HFFc6 (cell line): Measurements from ENCODE around the gene LSM6. TPM values are rescaled to one million over a fixed set of nuclear protein-coding genes. Genes with fewer than 3 reads are reported as not detected.

ENCODE experiments used
- DNase-seq: peaks from one replicate; pipeline ENCODE4 v3.0.0-alpha.2; 2018
- H3K27ac Mint-ChIP-seq: 2 replicates; pipeline ENCODE4 v1.8.0; 2020; ENCODE audit warnings: mild to moderate bottlenecking, mixed read lengths
- H3K27me3 Mint-ChIP-seq: 2 replicates; pipeline ENCODE4 v1.8.0; 2021; ENCODE audit warnings: mild to moderate bottlenecking, moderate library complexity, mixed read lengths; ENCODE audit not compliant: insufficient read depth
- H3K36me3 Mint-ChIP-seq: 2 replicates; pipeline ENCODE4 v1.8.0; 2021; ENCODE audit warnings: low read depth, mixed read lengths
- H3K4me1 Mint-ChIP-seq: 2 replicates; pipeline ENCODE4 v1.8.0; 2020; ENCODE audit warnings: low read depth, mixed read lengths
- H3K4me3 Mint-ChIP-seq: 2 replicates; pipeline ENCODE4 v1.8.0; 2020; ENCODE audit warnings: mild to moderate bottlenecking, moderate library complexity, mixed read lengths
- H3K9me3 Mint-ChIP-seq: 2 replicates; pipeline ENCODE4 v1.8.0; 2020; ENCODE audit warnings: mild to moderate bottlenecking, mixed read lengths
- CTCF ChIP-seq: fragments of 200-600 bp; sonication (generic); IDR thresholded peaks from 2 replicates; pipeline ENCODE4 v1.5.0; 2021; ENCODE audit warnings: antibody characterized with exemption, mild to moderate bottlenecking
- total RNA-seq, 6 experiments: library from RNA; stranded (reverse); fragmentation: NEBNext Ultra II Directional; extraction: Animal tissue kit (Norgen Biotek cat#: 25700); gene quantifications; 2 replicates in 1 of 6; 3 replicates in 5 of 6; pipeline ENCODE4 v1.2.3, GENCODE V29; 2021

Gene LSM6
- total RNA-seq, 6 experiments from 2014 or later = 18.8 to 27.9 (median 21.7) TPM

- peaks cover 6% of the 10 kb centered on the region; the same call in 1 of the 2 replicates for H3K36me3 Mint-ChIP-seq
- no peak overlapping the region for H3K4me3 Mint-ChIP-seq
- no peak for DNase-seq
- no peak for TF ChIP-seq CTCF
- H3K9me3 Mint-ChIP-seq = peaks cover 7% of the 10 kb centered on the region
- H3K4me1 Mint-ChIP-seq = no peaks in the 10 kb centered on the region
- peaks cover 1% of the 10 kb centered on the region for H3K27me3 Mint-ChIP-seq
- H3K27ac Mint-ChIP-seq = no peak overlapping the region
Measured at GRCh38 chr4:146232131-146232722, 56.7 kb downstream of the LSM6 start.

GRCh38 chr4:146235654-146236177, 60.2 kb downstream of the LSM6 start:
- no peak for DNase-seq
- TF ChIP-seq CTCF = no peak
- peaks cover 7% of the 10 kb centered on the region for H3K9me3 Mint-ChIP-seq
- peaks cover 9% of the 10 kb centered on the region for H3K4me1 Mint-ChIP-seq
- peaks cover 6% of the 10 kb centered on the region; the same call in 1 of the 2 replicates for H3K36me3 Mint-ChIP-seq
- H3K27ac Mint-ChIP-seq = no peak overlapping the region
- H3K4me3 Mint-ChIP-seq = no peak overlapping the region
- peaks cover 1% of the 10 kb centered on the region for H3K27me3 Mint-ChIP-seq

GRCh38 chr4:146236216-146236615, 60.7 kb downstream of the LSM6 start:
- Mint-ChIP-seq H3K4me3 (no peak overlapping the region), H3K9me3 (peaks cover 7% of the 10 kb centered on the region), H3K27ac (no peak overlapping the region), H3K27me3 (peaks cover 1% of the 10 kb centered on the region), H3K4me1 (peaks cover 14% of the 10 kb centered on the region), H3K36me3 (peaks cover 6% of the 10 kb centered on the region; the same call in 1 of the 2 replicates)
- no peak for DNase-seq
- TF ChIP-seq CTCF = no peak

GRCh38 chr4:146237092-146237491, 61.6 kb downstream of the LSM6 start:
- H3K4me1 Mint-ChIP-seq = peaks cover 22% of the 10 kb centered on the region

GRCh38 chr4:146238107-146238506, 62.6 kb downstream of the LSM6 start:
- Mint-ChIP-seq H3K9me3 (no peaks in the 10 kb centered on the region), H3K27ac (no peak overlapping the region)
- TF ChIP-seq CTCF = no peak

More at GRCh38 chr4:146237092-146237491, 61.6 kb downstream of the LSM6 start:
- H3K36me3 Mint-ChIP-seq = peaks cover under 1% of the 10 kb centered on the region; the same call in 1 of the 2 replicates
- no peak overlapping the region for H3K4me3 Mint-ChIP-seq
- no peak overlapping the region for H3K27ac Mint-ChIP-seq
- H3K9me3 Mint-ChIP-seq = peaks cover 6% of the 10 kb centered on the region
- TF ChIP-seq CTCF = no peak
- H3K27me3 Mint-ChIP-seq = peaks cover 1% of the 10 kb centered on the region
- DNase-seq = no peak

More at GRCh38 chr4:146238107-146238506, 62.6 kb downstream of the LSM6 start:
- peaks cover 33% of the 10 kb centered on the region for H3K4me1 Mint-ChIP-seq
- peaks cover 1% of the 10 kb centered on the region for H3K27me3 Mint-ChIP-seq
- no peak overlapping the region for H3K4me3 Mint-ChIP-seq
- no peak for DNase-seq
- no peaks in the 10 kb centered on the region for H3K36me3 Mint-ChIP-seq

Other genes starting within 250 kb of the LSM6 start
- 10 to 100 TPM; 15.8 to 22.4 (median 17.6) TPM for gene ZNF827, start 236.9 kb upstream of the LSM6 start, total RNA-seq
- gene REELD1, start 38.8 kb downstream of the LSM6 start, total RNA-seq = not detected